Neural cell (in vitro differentiated cells): ENCODE data around the gene NECTIN1. TPM values are rescaled to one million over a fixed set of nuclear protein-coding genes. Genes with fewer than 3 reads are reported as not detected.

Source experiments
- H2AFZ ChIP-seq: fragments of 200-600, 300-800 bp; sonication (generic), shearing (Covaris generic); 2 replicates; pipeline ENCODE4 v1.6.0; 2014; ENCODE audit warnings: low read depth, mild to moderate bottlenecking, antibody characterized with exemption, low read length, moderate library complexity
- H3F3A ChIP-seq: fragments of 200-600 bp; shearing (Covaris generic); 2 replicates; pipeline ENCODE4 v1.6.1; 2016; ENCODE audit warnings: mild to moderate bottlenecking, moderate library complexity, mixed read lengths, antibody characterized with exemption, low read length; ENCODE audit not compliant: insufficient read depth, poor library complexity, severe bottlenecking
- H3K27ac ChIP-seq: fragments of 200-600, 300-800 bp; sonication (generic), shearing (Covaris generic); 2 replicates; pipeline ENCODE4 v1.5.1; 2014; ENCODE audit warnings: mild to moderate bottlenecking, low read length, moderate library complexity
- H3K27me3 ChIP-seq: fragments of 300-800, 200-600 bp; sonication (generic), shearing (Covaris generic); 2 replicates; pipeline ENCODE4 v1.6.0; 2014; ENCODE audit warnings: mild to moderate bottlenecking, low read depth, low read length, moderate library complexity; ENCODE audit not compliant: insufficient read depth
- H3K36me3 ChIP-seq: fragments of 300-800, 200-600 bp; sonication (generic), shearing (Covaris generic); 2 replicates; pipeline ENCODE4 v1.5.1; 2014; ENCODE audit warnings: mild to moderate bottlenecking, antibody characterized with exemption, low read length, moderate library complexity; ENCODE audit not compliant: insufficient read depth
- H3K4me2 ChIP-seq: fragments of 300-800, 200-600 bp; sonication (generic), shearing (Covaris generic); 2 replicates; pipeline ENCODE4 v1.6.0; 2014; ENCODE audit warnings: mild to moderate bottlenecking, low read length
- H3K4me3 ChIP-seq: fragments of 300-800, 200-600 bp; sonication (generic), shearing (Covaris generic); 2 replicates; pipeline ENCODE4 v1.5.1; 2014; ENCODE audit warnings: mild to moderate bottlenecking, low read length, moderate library complexity
- H3K79me2 ChIP-seq: fragments of 200-600 bp; shearing (Covaris generic); replicated peaks from 2 replicates; pipeline ENCODE4 v1.6.0; 2014; ENCODE audit warnings: mild to moderate bottlenecking, low read length, moderate library complexity; ENCODE audit not compliant: insufficient read depth
- H3K9ac ChIP-seq: fragments of 300-800, 200-600 bp; sonication (generic), shearing (Covaris generic); 2 replicates; pipeline ENCODE4 v1.6.1; 2016; ENCODE audit warnings: mild to moderate bottlenecking, low read length, mixed read lengths
- H3K9me2 ChIP-seq: fragments of 200-600 bp; shearing (Covaris generic); 2 replicates; pipeline ENCODE4 v1.6.1; 2016; ENCODE audit warnings: mild to moderate bottlenecking, low read length, mixed read lengths; ENCODE audit not compliant: insufficient read depth
- H3K9me3 ChIP-seq: fragments of 200-600, 300-800 bp; sonication (generic), shearing (Covaris generic); 2 replicates; pipeline ENCODE4 v1.6.1; 2016; ENCODE audit warnings: mild to moderate bottlenecking, mixed run types, low read length, moderate library complexity, mixed read lengths
- H4K20me1 ChIP-seq: fragments of 200-600 bp; shearing (Covaris generic); 2 replicates; pipeline ENCODE4 v1.6.1; 2016; ENCODE audit warnings: mild to moderate bottlenecking, mixed run types; ENCODE audit not compliant: insufficient read depth
- EP300 ChIP-seq: fragments of 450-650 bp; conservative IDR thresholded peaks from 2 replicates; pipeline ENCODE4 v1.6.1; 2014; ENCODE audit warnings: antibody characterized with exemption, mild to moderate bottlenecking, moderate library complexity; ENCODE audit not compliant: poor library complexity, severe bottlenecking
- EZH2 ChIP-seq: fragments of 200-600, 300-800 bp; shearing (Covaris generic), sonication (generic); IDR thresholded peaks from 2 replicates; pipeline ENCODE4 v1.6.1; 2014; ENCODE audit warnings: antibody characterized with exemption, low read length, borderline replicate concordance, mild to moderate bottlenecking; ENCODE audit not compliant: insufficient read depth, poor library complexity, severe bottlenecking
- MXI1 ChIP-seq: fragments of 450-650 bp; conservative IDR thresholded peaks from 2 replicates; pipeline ENCODE4 v1.6.1; 2014; ENCODE audit warnings: antibody characterized with exemption, mild to moderate bottlenecking; ENCODE audit not compliant: poor library complexity, severe bottlenecking
- POLR2AphosphoS5 ChIP-seq: IDR thresholded peaks from 2 replicates; pipeline ENCODE4 v1.6.1; 2012
- RAD21 ChIP-seq: fragments of 450-650 bp; conservative IDR thresholded peaks from 2 replicates; pipeline ENCODE4 v1.6.1; 2014; ENCODE audit warnings: antibody characterized with exemption, mild to moderate bottlenecking, moderate library complexity
- SMC3 ChIP-seq: fragments of 450-650 bp; conservative IDR thresholded peaks from 2 replicates; pipeline ENCODE4 v1.6.1; 2014; ENCODE audit warnings: antibody characterized with exemption, mild to moderate bottlenecking, moderate library complexity; ENCODE audit not compliant: poor library complexity
- TAF1 ChIP-seq: IDR thresholded peaks from 2 replicates; pipeline ENCODE4 v1.6.1; 2012; ENCODE audit warnings: low read depth
- polyA plus RNA-seq: library from polyadenylated mRNA; depleted of rRNA; stranded (reverse); fragments of >200 nt; gene quantifications from 2 replicates; pipeline ENCODE4 v1.2.3, GENCODE V29; 2014
- TF ChIP-seq, protein P1 (sequence below): fragments of 450-650 bp; IDR thresholded peaks from 2 replicates; pipeline ENCODE4 v1.5.1; 2014; ENCODE audit warnings: antibody characterized with exemption, mild to moderate bottlenecking, moderate library complexity; ENCODE audit not compliant: poor library complexity, severe bottlenecking
- TF ChIP-seq, protein P2 (sequence below): IDR thresholded peaks from 2 replicates; pipeline ENCODE4 v1.6.1; 2012; ENCODE audit warnings: borderline replicate concordance

The NECTIN1 gene
- polyA plus RNA-seq, 1 donor from 2014 or later, result 5.6 TPM

DNA sequence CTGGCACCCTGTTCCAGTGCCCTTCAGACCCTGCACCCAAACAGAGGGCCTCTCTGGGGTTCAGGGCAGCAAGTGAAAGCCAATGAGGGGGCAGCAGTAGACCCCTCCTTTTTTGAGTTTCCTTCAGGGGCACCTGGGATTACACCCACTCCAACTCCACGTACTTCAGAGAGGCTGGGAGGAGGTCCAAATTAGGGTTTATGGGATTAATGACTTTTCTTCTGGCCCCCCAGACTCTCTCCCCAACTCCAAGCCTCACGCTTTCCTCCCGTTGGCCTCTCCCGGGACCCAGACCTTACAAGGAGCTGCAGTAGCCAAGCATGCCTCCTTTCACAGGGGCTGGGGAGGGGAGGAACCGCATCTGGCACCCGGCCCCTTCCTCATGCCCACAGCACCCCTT, 101.7 kb downstream of the NECTIN1 start:
- H3K4me2 ChIP-seq, result no peak overlapping the region
- H3K9me2 ChIP-seq, result no peaks in the 10 kb centered on the region
- no peaks in the 10 kb centered on the region for H3F3A ChIP-seq
- no peak overlapping the region for H2AFZ ChIP-seq
- TF ChIP-seq, protein P1, sequence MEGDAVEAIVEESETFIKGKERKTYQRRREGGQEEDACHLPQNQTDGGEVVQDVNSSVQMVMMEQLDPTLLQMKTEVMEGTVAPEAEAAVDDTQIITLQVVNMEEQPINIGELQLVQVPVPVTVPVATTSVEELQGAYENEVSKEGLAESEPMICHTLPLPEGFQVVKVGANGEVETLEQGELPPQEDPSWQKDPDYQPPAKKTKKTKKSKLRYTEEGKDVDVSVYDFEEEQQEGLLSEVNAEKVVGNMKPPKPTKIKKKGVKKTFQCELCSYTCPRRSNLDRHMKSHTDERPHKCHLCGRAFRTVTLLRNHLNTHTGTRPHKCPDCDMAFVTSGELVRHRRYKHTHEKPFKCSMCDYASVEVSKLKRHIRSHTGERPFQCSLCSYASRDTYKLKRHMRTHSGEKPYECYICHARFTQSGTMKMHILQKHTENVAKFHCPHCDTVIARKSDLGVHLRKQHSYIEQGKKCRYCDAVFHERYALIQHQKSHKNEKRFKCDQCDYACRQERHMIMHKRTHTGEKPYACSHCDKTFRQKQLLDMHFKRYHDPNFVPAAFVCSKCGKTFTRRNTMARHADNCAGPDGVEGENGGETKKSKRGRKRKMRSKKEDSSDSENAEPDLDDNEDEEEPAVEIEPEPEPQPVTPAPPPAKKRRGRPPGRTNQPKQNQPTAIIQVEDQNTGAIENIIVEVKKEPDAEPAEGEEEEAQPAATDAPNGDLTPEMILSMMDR, result no peak
- TF ChIP-seq EZH2, result no peak
- TF ChIP-seq RAD21, result no peak
- TF ChIP-seq EP300, result no peak
- no peak for TF ChIP-seq MXI1
- no peak for TF ChIP-seq POLR2AphosphoS5
- no peak for TF ChIP-seq SMC3
- TF ChIP-seq, protein P2, sequence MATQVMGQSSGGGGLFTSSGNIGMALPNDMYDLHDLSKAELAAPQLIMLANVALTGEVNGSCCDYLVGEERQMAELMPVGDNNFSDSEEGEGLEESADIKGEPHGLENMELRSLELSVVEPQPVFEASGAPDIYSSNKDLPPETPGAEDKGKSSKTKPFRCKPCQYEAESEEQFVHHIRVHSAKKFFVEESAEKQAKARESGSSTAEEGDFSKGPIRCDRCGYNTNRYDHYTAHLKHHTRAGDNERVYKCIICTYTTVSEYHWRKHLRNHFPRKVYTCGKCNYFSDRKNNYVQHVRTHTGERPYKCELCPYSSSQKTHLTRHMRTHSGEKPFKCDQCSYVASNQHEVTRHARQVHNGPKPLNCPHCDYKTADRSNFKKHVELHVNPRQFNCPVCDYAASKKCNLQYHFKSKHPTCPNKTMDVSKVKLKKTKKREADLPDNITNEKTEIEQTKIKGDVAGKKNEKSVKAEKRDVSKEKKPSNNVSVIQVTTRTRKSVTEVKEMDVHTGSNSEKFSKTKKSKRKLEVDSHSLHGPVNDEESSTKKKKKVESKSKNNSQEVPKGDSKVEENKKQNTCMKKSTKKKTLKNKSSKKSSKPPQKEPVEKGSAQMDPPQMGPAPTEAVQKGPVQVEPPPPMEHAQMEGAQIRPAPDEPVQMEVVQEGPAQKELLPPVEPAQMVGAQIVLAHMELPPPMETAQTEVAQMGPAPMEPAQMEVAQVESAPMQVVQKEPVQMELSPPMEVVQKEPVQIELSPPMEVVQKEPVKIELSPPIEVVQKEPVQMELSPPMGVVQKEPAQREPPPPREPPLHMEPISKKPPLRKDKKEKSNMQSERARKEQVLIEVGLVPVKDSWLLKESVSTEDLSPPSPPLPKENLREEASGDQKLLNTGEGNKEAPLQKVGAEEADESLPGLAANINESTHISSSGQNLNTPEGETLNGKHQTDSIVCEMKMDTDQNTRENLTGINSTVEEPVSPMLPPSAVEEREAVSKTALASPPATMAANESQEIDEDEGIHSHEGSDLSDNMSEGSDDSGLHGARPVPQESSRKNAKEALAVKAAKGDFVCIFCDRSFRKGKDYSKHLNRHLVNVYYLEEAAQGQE, result no peak
- no peak for TF ChIP-seq TAF1
- no peak overlapping the region for H3K4me3 ChIP-seq
- no peaks in the 10 kb centered on the region for H3K27me3 ChIP-seq
- no peaks in the 10 kb centered on the region for H4K20me1 ChIP-seq
- H3K79me2 ChIP-seq, result no peaks in the 10 kb centered on the region
- no peaks in the 10 kb centered on the region for H3K9me3 ChIP-seq
- H3K36me3 ChIP-seq, result no peaks in the 10 kb centered on the region
- H3K27ac ChIP-seq, result no peak overlapping the region
- H3K9ac ChIP-seq, result no peak overlapping the region

- Histone ChIP-seq H3F3A (no peaks in the 10 kb centered on the region), H3K27me3 (no peaks in the 10 kb centered on the region), H3K79me2 (no peaks in the 10 kb centered on the region), H3K9ac (no peak overlapping the region), H3K9me2 (no peaks in the 10 kb centered on the region), H3K9me3 (no peaks in the 10 kb centered on the region), H3K36me3 (no peaks in the 10 kb centered on the region), H2AFZ (no peak overlapping the region), H3K4me3 (no peak overlapping the region), H4K20me1 (no peaks in the 10 kb centered on the region), H3K4me2 (no peak overlapping the region), H3K27ac (no peak overlapping the region)
- TF ChIP-seq POLR2AphosphoS5, result no peak
- no peak for TF ChIP-seq EZH2
- TF ChIP-seq, protein P1, result no peak
- TF ChIP-seq RAD21, result no peak
- TF ChIP-seq MXI1, result no peak
- TF ChIP-seq, protein P2, result no peak
- TF ChIP-seq TAF1, result no peak
- no peak for TF ChIP-seq SMC3
- no peak for TF ChIP-seq EP300
Observed at GRCh38 chr11:119626871-119627270, 102.1 kb downstream of the NECTIN1 start.
